GM06990 (cell line): ENCODE measurements around the gene YTHDF1.

Experiments
- DNase-seq: peaks from one replicate; pipeline ENCODE4 v3.0.0-alpha.2; 2011; ENCODE audit not compliant: insufficient read length; ENCODE audit errors: extremely low read depth
- H3K27me3 ChIP-seq: replicated peaks from 2 replicates; pipeline ENCODE4 v1.6.0; 2011; ENCODE audit warnings: low read length; ENCODE audit not compliant: control insufficient read depth, insufficient read depth
- H3K36me3 ChIP-seq: 2 replicates; pipeline ENCODE4 v1.5.1; 2011; ENCODE audit warnings: low read length; ENCODE audit not compliant: control insufficient read depth, insufficient read depth
- H3K4me3 ChIP-seq: replicated peaks from 2 replicates; pipeline ENCODE4 v1.5.1; 2011; ENCODE audit warnings: low read depth, mild to moderate bottlenecking, control low read depth, low read length
- CTCF ChIP-seq: IDR thresholded peaks from 2 replicates; pipeline ENCODE4 v1.5.1; 2011; ENCODE audit warnings: low read length, control low read depth, mild to moderate bottlenecking, inconsistent platforms; ENCODE audit not compliant: insufficient read depth, poor library complexity, severe bottlenecking

Gene YTHDF1

GRCh38 chr20:63151554-63152321, 64.2 kb downstream of the YTHDF1 start:
- Histone ChIP-seq H3K4me3 (no peak overlapping the region), H3K27me3 (peaks cover 2% of the 10 kb centered on the region; the same call in 1 of the 2 replicates), H3K36me3 (no peaks in the 10 kb centered on the region)
- no peak for DNase-seq
- TF ChIP-seq CTCF: no peak

DNA sequence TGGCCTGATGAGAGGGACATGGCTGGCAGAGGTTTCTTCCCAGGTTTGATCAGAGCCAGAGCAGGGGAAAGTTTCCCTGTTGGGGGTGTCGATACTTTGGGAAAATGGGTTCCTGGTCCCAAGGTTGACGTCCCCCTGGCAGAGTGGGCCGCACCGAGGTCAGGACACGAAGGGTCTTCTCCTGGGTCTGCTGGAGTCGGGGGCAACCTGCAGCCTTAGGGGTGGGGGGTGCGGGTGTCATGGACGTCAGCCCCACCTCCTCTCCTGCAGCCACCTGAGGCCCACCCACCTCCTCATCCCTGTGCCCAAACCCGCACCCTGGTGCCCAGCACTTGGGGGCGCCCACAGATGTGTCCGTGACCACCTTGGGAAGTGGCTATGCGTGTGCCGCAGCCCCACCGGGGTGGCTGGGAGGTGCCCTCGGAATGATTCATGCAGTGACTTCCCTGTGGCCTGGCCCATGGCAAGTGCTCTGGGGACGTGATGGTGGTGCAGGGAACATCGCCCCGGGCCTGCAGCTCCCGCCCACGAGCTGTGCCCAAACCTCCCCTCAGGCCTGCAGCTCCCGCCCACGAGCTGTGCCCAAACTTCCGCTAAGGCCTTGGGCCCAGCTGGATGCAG, 64.9 kb downstream of the YTHDF1 start:
- TF ChIP-seq CTCF: no peak
- Histone ChIP-seq H3K27me3 (peaks cover 2% of the 10 kb centered on the region; the same call in 1 of the 2 replicates), H3K4me3 (no peak overlapping the region), H3K36me3 (no peaks in the 10 kb centered on the region)
- DNase-seq: no peak

DNA sequence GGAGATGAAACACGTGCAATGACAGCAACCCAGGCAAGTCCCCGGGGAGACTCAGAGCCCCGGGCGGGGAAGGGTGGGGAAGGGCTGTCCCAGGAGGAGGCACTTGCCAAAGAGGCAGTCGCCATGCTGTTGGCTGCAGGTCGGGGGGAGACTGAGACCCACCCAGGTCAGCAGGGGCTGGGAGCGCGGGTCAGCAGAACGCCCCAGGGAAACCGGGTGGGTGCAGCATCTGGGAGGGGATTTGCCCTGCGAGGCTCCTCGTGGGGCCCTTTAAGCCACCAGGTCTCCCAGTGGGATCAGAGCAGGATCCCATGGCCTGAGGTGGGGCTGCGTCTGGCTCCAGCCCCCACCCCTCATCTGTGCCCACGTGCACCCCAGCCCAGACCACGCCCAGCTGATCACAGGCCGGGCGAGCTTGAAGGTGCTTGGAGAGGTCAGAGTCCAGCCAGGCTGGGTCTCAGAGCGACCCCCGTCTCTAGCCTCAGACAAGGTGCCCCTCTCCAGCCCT, 65.5 kb downstream of the YTHDF1 start:
- no peaks in the 10 kb centered on the region for H3K36me3 ChIP-seq
- peaks cover 2% of the 10 kb centered on the region; the same call in 1 of the 2 replicates for H3K27me3 ChIP-seq
- DNase-seq: no peak
- TF ChIP-seq CTCF: no peak
- no peak overlapping the region for H3K4me3 ChIP-seq

- H3K27me3 ChIP-seq: peaks cover 2% of the 10 kb centered on the region; the same call in 1 of the 2 replicates
- no peak for DNase-seq
- H3K4me3 ChIP-seq: no peak overlapping the region
- no peaks in the 10 kb centered on the region for H3K36me3 ChIP-seq
- no peak for TF ChIP-seq CTCF
Observed at GRCh38 chr20:63149531-63150192, 66.3 kb downstream of the YTHDF1 start.

DNA sequence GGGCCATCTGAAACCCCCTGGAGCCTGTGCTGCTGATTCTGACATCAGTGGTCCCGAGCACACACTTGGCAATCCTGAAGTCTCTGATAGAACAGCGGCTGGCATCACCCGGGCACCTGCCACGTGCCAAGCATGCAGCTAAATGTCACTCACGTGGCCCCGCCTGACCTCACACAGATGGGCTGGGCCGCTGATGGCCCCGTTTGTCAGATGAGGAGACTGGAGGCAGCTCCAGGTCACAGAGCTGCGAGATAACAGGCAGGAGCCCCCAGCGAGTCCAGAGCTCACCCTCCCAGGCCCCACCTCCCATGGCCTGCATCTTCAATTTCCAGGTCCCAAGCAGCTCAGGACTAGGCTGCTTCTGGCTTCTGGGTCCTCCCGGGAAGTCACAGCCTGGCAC, 67.2 kb downstream of the YTHDF1 start:
- no peak for TF ChIP-seq CTCF

More for the DNA sequence above, 67.2 kb downstream of the YTHDF1 start:
- no peak for DNase-seq
- H3K4me3 ChIP-seq: no peak overlapping the region
- no peaks in the 10 kb centered on the region for H3K27me3 ChIP-seq
- H3K36me3 ChIP-seq: no peaks in the 10 kb centered on the region
